Smooth muscle cell (in vitro differentiated cells): Measurements from ENCODE around the gene OPCML. TPM values are rescaled to one million over a fixed set of nuclear protein-coding genes. Genes with fewer than 3 reads are reported as not detected.

Experiments used
- DNase-seq: peaks from one replicate; lab custom pipeline; 2025; ENCODE audit not compliant: unreplicated experiment; lab: John Stamatoyannopoulos, UW
- H2AFZ ChIP-seq: fragments of 200-600 bp; sonication (generic); 2 replicates; pipeline ENCODE4 v1.6.0; 2016; ENCODE audit warnings: antibody characterized with exemption, low read depth, mild to moderate bottlenecking
- H3F3A ChIP-seq: fragments of 200-600 bp; sonication (generic); 2 replicates; pipeline ENCODE4 v1.6.0; 2017; ENCODE audit warnings: antibody characterized with exemption, low read depth
- H3K27ac ChIP-seq: fragments of 200-600 bp; sonication (generic); 2 replicates; pipeline ENCODE4 v1.5.1; 2016; ENCODE audit warnings: low read depth, mild to moderate bottlenecking
- H3K27me3 ChIP-seq: fragments of 200-600 bp; sonication (generic); 2 replicates; pipeline ENCODE4 v1.6.1; 2016; ENCODE audit warnings: low read depth, mild to moderate bottlenecking
- H3K36me3 ChIP-seq: fragments of 200-600 bp; sonication (generic); 2 replicates; pipeline ENCODE4 v1.5.1; 2016; ENCODE audit warnings: low read depth
- H3K4me1 ChIP-seq: fragments of 200-600 bp; sonication (generic); 2 replicates; pipeline ENCODE4 v1.5.1; 2016; ENCODE audit warnings: low read depth
- H3K4me2 ChIP-seq: fragments of 200-600 bp; sonication (generic); 2 replicates; pipeline ENCODE4 v1.6.0; 2016; ENCODE audit warnings: mild to moderate bottlenecking
- H3K4me3 ChIP-seq: fragments of 200-600 bp; sonication (generic); 2 replicates; pipeline ENCODE4 v1.5.1; 2016; ENCODE audit warnings: mild to moderate bottlenecking
- H3K79me2 ChIP-seq: fragments of 200-600 bp; sonication (generic); 2 replicates; pipeline ENCODE4 v1.6.0; 2016; ENCODE audit warnings: low read depth, mild to moderate bottlenecking
- H3K9ac ChIP-seq: fragments of 200-600 bp; sonication (generic); 2 replicates; pipeline ENCODE4 v1.6.0; 2016; ENCODE audit warnings: low read depth
- H3K9me3 ChIP-seq: fragments of 200-600 bp; sonication (generic); replicated peaks from 2 replicates; pipeline ENCODE4 v1.5.1; 2016; ENCODE audit warnings: low read depth
- H4K20me1 ChIP-seq: fragments of 200-600 bp; sonication (generic); 2 replicates; pipeline ENCODE4 v1.6.0; 2016; ENCODE audit warnings: low read depth
- CTCF ChIP-seq: fragments of 200-600 bp; sonication (generic); IDR thresholded peaks from 2 replicates; pipeline ENCODE4 v1.5.1; 2017; ENCODE audit warnings: borderline replicate concordance, mild to moderate bottlenecking, antibody characterized with exemption; ENCODE audit not compliant: insufficient read depth, poor library complexity, severe bottlenecking
- WGBS: methylation state at CpG from one replicate; pipeline ENCODE4 v1.1.7; 2016; ENCODE audit warnings: low lambda C conversion rate; 5-methylcytosine and 5-hydroxymethylcytosine counted together
- polyA plus RNA-seq: library from polyadenylated mRNA; unstranded; fragments of >200 nt; fragmentation: Nextera tagmentation; extraction: Ambion mirVana; gene quantifications from 2 replicates; pipeline ENCODE4 v1.2.1, GENCODE V29; 2016
- total RNA-seq: library from RNA; depleted of rRNA; stranded (reverse); fragments of >200 nt; gene quantifications from 2 replicates; pipeline ENCODE4 v1.2.3, GENCODE V29; 2014

OPCML gene
- total and polyA plus RNA-seq, 2 experiments from 2014 or later: 0.42 to 0.58 TPM

- no peak overlapping the region for H3K27ac ChIP-seq
- no peak overlapping the region for H3K4me2 ChIP-seq
- no peak for DNase-seq
Observed at GRCh38 chr11:132862933-132863332, 669.4 kb downstream of the OPCML start.

GRCh38 chr11:132862137-132862536 lies 670.2 kb downstream of the OPCML start:
- TF ChIP-seq CTCF: no peak
- 83% methylated on average over 5 of the region's 5 CpGs for WGBS

More at GRCh38 chr11:132862933-132863332, 669.4 kb downstream of the OPCML start:
- 81% methylated on average over 5 of the region's 5 CpGs for WGBS
- no peak overlapping the region for H2AFZ ChIP-seq
- H4K20me1 ChIP-seq: no peaks in the 10 kb centered on the region
- H3K4me1 ChIP-seq: no peaks in the 10 kb centered on the region
- H3F3A ChIP-seq: no peaks in the 10 kb centered on the region
- no peaks in the 10 kb centered on the region for H3K79me2 ChIP-seq
- no peak overlapping the region for H3K9ac ChIP-seq
- H3K9me3 ChIP-seq: no peaks in the 10 kb centered on the region
- no peak overlapping the region for H3K4me3 ChIP-seq
- no peaks in the 10 kb centered on the region for H3K27me3 ChIP-seq
- TF ChIP-seq CTCF: no peak
- no peaks in the 10 kb centered on the region for H3K36me3 ChIP-seq

GRCh38 chr11:132859306-132859705 lies 673.0 kb downstream of the OPCML start:
- H4K20me1 ChIP-seq: no peaks in the 10 kb centered on the region
- H3K36me3 ChIP-seq: no peaks in the 10 kb centered on the region
- 88% methylated on average over 6 of the region's 6 CpGs for WGBS
- H3K9me3 ChIP-seq: no peaks in the 10 kb centered on the region
- no peak overlapping the region for H3K4me3 ChIP-seq
- H3F3A ChIP-seq: no peaks in the 10 kb centered on the region
- TF ChIP-seq CTCF: no peak
- no peak overlapping the region for H3K27ac ChIP-seq
- H3K4me1 ChIP-seq: no peaks in the 10 kb centered on the region
- H3K27me3 ChIP-seq: no peaks in the 10 kb centered on the region
- no peak overlapping the region for H2AFZ ChIP-seq
- no peak overlapping the region for H3K9ac ChIP-seq
- H3K79me2 ChIP-seq: no peaks in the 10 kb centered on the region
- no peak for DNase-seq
- H3K4me2 ChIP-seq: no peak overlapping the region

More at GRCh38 chr11:132862137-132862536, 670.2 kb downstream of the OPCML start:
- H3K4me1 ChIP-seq: no peaks in the 10 kb centered on the region
- H3K27ac ChIP-seq: no peak overlapping the region
- H3F3A ChIP-seq: no peaks in the 10 kb centered on the region
- no peaks in the 10 kb centered on the region for H3K27me3 ChIP-seq
- no peaks in the 10 kb centered on the region for H4K20me1 ChIP-seq
- no peaks in the 10 kb centered on the region for H3K79me2 ChIP-seq
- H2AFZ ChIP-seq: no peak overlapping the region
- no peak for DNase-seq
- no peak overlapping the region for H3K4me3 ChIP-seq
- H3K36me3 ChIP-seq: no peaks in the 10 kb centered on the region
- no peak overlapping the region for H3K9ac ChIP-seq
- no peak overlapping the region for H3K4me2 ChIP-seq
- H3K9me3 ChIP-seq: no peaks in the 10 kb centered on the region

GRCh38 chr11:132858223-132858622 lies 674.1 kb downstream of the OPCML start:
- DNase-seq: no peak

More at GRCh38 chr11:132858223-132858622, 674.1 kb downstream of the OPCML start:
- Histone ChIP-seq H2AFZ (no peak overlapping the region), H3F3A (no peaks in the 10 kb centered on the region), H3K79me2 (no peaks in the 10 kb centered on the region), H3K9ac (no peak overlapping the region), H3K36me3 (no peaks in the 10 kb centered on the region), H3K4me2 (no peak overlapping the region), H3K4me3 (no peak overlapping the region), H3K4me1 (no peaks in the 10 kb centered on the region), H3K9me3 (no peaks in the 10 kb centered on the region), H3K27ac (no peak overlapping the region), H4K20me1 (no peaks in the 10 kb centered on the region), H3K27me3 (no peaks in the 10 kb centered on the region)
- peak; percentile 25 for TF ChIP-seq CTCF
- WGBS: 21% methylated on average over 5 of the region's 5 CpGs
